K562 (cell line): ENCODE results near the gene ACOT7. TPM values are rescaled to one million over a fixed set of nuclear protein-coding genes. Genes with fewer than 3 reads are reported as not detected.

Experiments used
- ATAC-seq: fragments of 200-7000 bp; cut with Tn5 transposase; 3 replicates; pipeline ENCODE4 v1.9.1; 2020; ENCODE audit warnings: moderate library complexity
- BruUV-seq: library from RNA; stranded (reverse); fragments of 400-500 nt; replicated peaks from 2 replicates; lab custom pipeline; 2021; lab: Mats Ljungman, UMichigan
- CTCF ChIA-PET: fragments of 300-600 bp; formaldehyde crosslinking; extraction: SDS; loops from one replicate; lab custom pipeline; 2021; ENCODE audit warnings: low intra/inter-chr PET ratio; lab: Yijun Ruan, JAX
- POLR2A ChIA-PET: fragments of 300-600, 350-650 bp; sonication (Branson Sonifier 250); formaldehyde crosslinking; extraction: SDS; loops from one replicate; lab custom pipeline; 2021; ENCODE audit warnings: antibody characterized with exemption, inconsistent platforms; lab: Yijun Ruan, JAX
- DNase-seq, 4 experiments: peaks; one replicate each; pipeline versions ENCODE4 v3.0.0 to v3.0.0-alpha.2; 2011 to 2018; ENCODE audit warnings: low spot score in 3 of 4, mixed read lengths in 3 of 4; ENCODE audit errors: extremely low read depth in 1 of 4
- FAIRE-seq: peaks from 2 replicates; lab custom pipeline; 2011; peaks lifted over from hg19 to GRCh38; lab: Jason Lieb, UNC
- H2AFZ ChIP-seq: 2 replicates; pipeline ENCODE4 v1.6.0; 2011; ENCODE audit warnings: low read depth, low read length, control low read depth, inconsistent platforms
- H3K27ac ChIP-seq: fragments of 200-600 bp; 3 replicates; pipeline ENCODE4 v1.8.0; 2011; ENCODE audit warnings: low read depth, mild to moderate bottlenecking, control low read depth, inconsistent platforms, low read length, moderate library complexity, mixed read lengths; ENCODE audit errors: extremely low read depth
- H3K27me3 ChIP-seq, 2 experiments: fragments of 300-600 bp in 1 of 2; 2 replicates in 1 of 2; 3 replicates in 1 of 2; pipeline versions ENCODE4 v1.6.0 to v1.8.0; 2011; ENCODE audit warnings: inconsistent platforms in 2 of 2, low read length in 2 of 2, mild to moderate bottlenecking in 1 of 2, mixed read lengths in 1 of 2, moderate library complexity in 1 of 2; ENCODE audit not compliant: control insufficient read depth in 2 of 2, insufficient read depth in 2 of 2
- H3K36me3 ChIP-seq: fragments of 300-600 bp; 3 replicates; pipeline ENCODE4 v1.8.0; 2011; ENCODE audit warnings: mild to moderate bottlenecking, low read length, inconsistent platforms; ENCODE audit not compliant: control insufficient read depth, insufficient read depth
- H3K4me1 ChIP-seq, 2 experiments: fragments of 200-600 bp in 1 of 2; replicated peaks in 1 of 2; 2 replicates in 1 of 2; 3 replicates in 1 of 2; pipeline versions ENCODE4 v1.5.1 to v1.8.0; 2011; ENCODE audit warnings: inconsistent platforms in 2 of 2, low read length in 2 of 2, mild to moderate bottlenecking in 1 of 2, mixed read lengths in 1 of 2, moderate library complexity in 1 of 2; ENCODE audit not compliant: control insufficient read depth in 2 of 2, insufficient read depth in 2 of 2
- H3K4me2 ChIP-seq: 2 replicates; pipeline ENCODE4 v1.6.1; 2011; ENCODE audit warnings: low read length, control low read depth, inconsistent platforms, mixed read lengths; ENCODE audit not compliant: insufficient read depth
- H3K4me3 ChIP-seq: fragments of 200-600 bp; sonication (generic), shearing (Covaris generic); 2 replicates; pipeline ENCODE4 v1.5.1; 2016; ENCODE audit warnings: control low read depth, inconsistent platforms
- H3K79me2 ChIP-seq: fragments of 200-600 bp; 3 replicates; pipeline ENCODE4 v1.8.0; 2011; ENCODE audit warnings: low read length, inconsistent platforms; ENCODE audit not compliant: control insufficient read depth, insufficient read depth
- H3K9ac ChIP-seq, 2 experiments: 2 replicates each; pipeline versions ENCODE4 v1.6.0 to v1.6.1; 2011; ENCODE audit warnings: low read depth in 2 of 2, low read length in 2 of 2, control low read depth in 1 of 2, inconsistent platforms in 1 of 2, mild to moderate bottlenecking in 1 of 2, mixed read lengths in 1 of 2; ENCODE audit not compliant: insufficient read depth in 1 of 2
- H3K9me1 ChIP-seq: one replicate; pipeline ENCODE4 v1.6.0; 2011; ENCODE audit warnings: inconsistent platforms, mild to moderate bottlenecking, low read length, moderate library complexity; ENCODE audit not compliant: control insufficient read depth, insufficient read depth
- H3K9me3 ChIP-seq: replicated peaks from 2 replicates; pipeline ENCODE4 v1.5.1; 2011; ENCODE audit warnings: low read depth, low read length, inconsistent platforms; ENCODE audit not compliant: control insufficient read depth, insufficient read depth
- H4K20me1 ChIP-seq: replicated peaks from 2 replicates; pipeline ENCODE4 v1.6.1; 2011; ENCODE audit warnings: low read length, inconsistent platforms, mixed read lengths; ENCODE audit not compliant: control insufficient read depth, insufficient read depth
- CBFA2T3 ChIP-seq: fragments of 450-650 bp; IDR thresholded peaks from 2 replicates; pipeline ENCODE4 v1.6.1; 2017
- CC2D1A ChIP-seq: fragments of 450-650 bp; IDR thresholded peaks from 2 replicates; pipeline ENCODE4 v1.6.1; 2017; ENCODE audit warnings: mild to moderate bottlenecking
- CTBP1 ChIP-seq: fragments of 450-650 bp; IDR thresholded peaks from 2 replicates; pipeline ENCODE4 v1.6.1; 2016; ENCODE audit warnings: borderline replicate concordance
- CXXC5 ChIP-seq: fragments of 250-450 bp; sonication (Bioruptor Pico); IDR thresholded peaks from 2 replicates; pipeline ENCODE4 v1.8.0; 2022; ENCODE audit warnings: inconsistent platforms, mild to moderate bottlenecking, moderate library complexity
- GATAD2A ChIP-seq: fragments of 450-650 bp; IDR thresholded peaks from 2 replicates; pipeline ENCODE4 v1.6.1; 2017
- KLF1 ChIP-seq: fragments of 450-650 bp; IDR thresholded peaks from 2 replicates; pipeline ENCODE4 v1.6.1; 2016; ENCODE audit warnings: missing genetic modification characterization, missing compliant biosample characterization
- L3MBTL2 ChIP-seq: fragments of 450-650 bp; IDR thresholded peaks from 2 replicates; pipeline ENCODE4 v1.6.1; 2016; ENCODE audit warnings: mild to moderate bottlenecking, moderate library complexity
- SMARCA4 ChIP-seq: fragments of 450-650 bp; IDR thresholded peaks from 2 replicates; pipeline ENCODE4 v1.6.1; 2016
- STAT5A ChIP-seq: IDR thresholded peaks from 2 replicates; pipeline ENCODE4 v1.6.1; 2012; ENCODE audit warnings: low read length, inconsistent platforms, borderline replicate concordance
- TEAD4 ChIP-seq, 2 experiments: sonication (generic) in 1 of 2; formaldehyde crosslinking in 1 of 2; IDR thresholded peaks; 2 replicates each; pipeline versions ENCODE4 v1.6.1 to v1.8.0; 2012 to 2022; ENCODE audit warnings: borderline replicate concordance in 1 of 2, inconsistent platforms in 1 of 2, low read length in 1 of 2, mild to moderate bottlenecking in 1 of 2, missing genetic modification reagents in 1 of 2
- TFAP4 ChIP-seq: sonication (generic); formaldehyde crosslinking; IDR thresholded peaks from 2 replicates; pipeline ENCODE4 v1.8.0; 2022; ENCODE audit warnings: missing genetic modification reagents, mild to moderate bottlenecking, moderate library complexity, borderline replicate concordance
- VEZF1 ChIP-seq: fragments of 200-800 bp; sonication (Bioruptor generic); IDR thresholded peaks from 2 replicates; pipeline ENCODE4 v1.6.1; 2017; ENCODE audit warnings: missing genetic modification characterization, missing compliant biosample characterization
- ZNF239 ChIP-seq: fragments of 250-450 bp; sonication (Bioruptor Pico); IDR thresholded peaks from 2 replicates; pipeline ENCODE4 v1.4.0; 2020; ENCODE audit warnings: mild to moderate bottlenecking
- ZNF263 ChIP-seq: sonication (generic); formaldehyde crosslinking; IDR thresholded peaks from 2 replicates; pipeline ENCODE4 v1.8.0; 2022; ENCODE audit warnings: mild to moderate bottlenecking, missing genetic modification reagents, borderline replicate concordance
- WGBS: fragments of 100-300 bp; shearing (Covaris generic); methylation state at CpG from one replicate; pipeline ENCODE4 v1.1.6; 2016; ENCODE audit warnings: low coverage, mixed read lengths; ENCODE audit not compliant: insufficient coverage; ENCODE audit errors: missing lambda C conversion rate; 5-methylcytosine and 5-hydroxymethylcytosine counted together
- in situ Hi-C: fragments of 300-500 bp; cut with MboI; formaldehyde crosslinking; loops from 4 replicates; pipeline ENCODE4 v1.15.0; 2018; ENCODE audit warnings: inconsistent platforms, mixed read lengths
- intact Hi-C: fragments of 100-400 bp; cut with micrococcal nuclease; formaldehyde crosslinking; loops from 2 replicates; pipeline ENCODE4 v1.14.2; 2022
- polyA plus RNA-seq, 8 experiments: library from polyadenylated mRNA; depleted of rRNA in 4 of 8; stranded (reverse) in 5 of 8; unstranded in 3 of 8; fragments of >200 nt; fragmentation: Nextera tagmentation in 2 of 8; fragmentation: Illumina TruSeq in 1 of 8; extraction: Ambion mirVana in 2 of 8; extraction: Trizol in 1 of 8; gene quantifications; 2 replicates each; pipeline versions ENCODE4 v1.2.1 to v1.2.3, GENCODE V29; 2011 to 2014; ENCODE audit warnings: inconsistent platforms in 1 of 8, missing spikeins in 1 of 8
- total RNA-seq, 7 experiments: library from RNA; depleted of rRNA in 6 of 7; stranded (reverse); fragments of >200 nt in 6 of 7; fragmentation: Illumina TruSeq in 2 of 7; extraction: Trizol in 2 of 7; gene quantifications; 2 replicates each; pipeline versions ENCODE4 v1.2.1 to v1.2.3, GENCODE V29; 2011 to 2021; ENCODE audit warnings: low replicate concordance in 1 of 7
- TF ChIP-seq, protein P1 (sequence below): sonication (generic); formaldehyde crosslinking; IDR thresholded peaks from 2 replicates; pipeline ENCODE4 v1.8.0; 2023; ENCODE audit warnings: mild to moderate bottlenecking, missing genetic modification reagents

ACOT7 gene
- total and polyA plus RNA-seq, 9 of the 15 experiments (the other 6 are each of a cell fraction or from before 2014, with no cell fraction given) = 7.0 to 92.6 (median 37.2) TPM

GRCh38 chr1:6426277-6426971 is 32.9 kb upstream of the ACOT7 start:
- Histone ChIP-seq H3K79me2 (no peaks in the 10 kb centered on the region), H3K27me3 (peaks cover 11 to 53% of the 10 kb centered on the region in 2 experiments; a peak in 3 of 5 replicates), H3K9me3 (no peaks in the 10 kb centered on the region), H3K36me3 (no peaks in the 10 kb centered on the region), H3K4me3 (no peak overlapping the region), H3K4me2 (peak overlapping the region; percentile 64), H3K27ac (no peak overlapping the region), H3K9me1 (no peaks in the 10 kb centered on the region), H3K9ac (peak overlapping the region; percentile 26 to 77; a peak in 3 of 4 replicates), H2AFZ (no peak overlapping the region), H3K4me1 (peaks cover 44 to 76% of the 10 kb centered on the region in 2 experiments), H4K20me1 (peaks cover 44% of the 10 kb centered on the region)
- BruUV-seq = no TSS peak
- FAIRE-seq = no peak
- ChIA-PET POLR2A (interaction anchor here (0.5 to 1.3 kb wide), 6 partner anchors 11 to 112 kb away, joined by 3 to 8 read pairs (median 5); partner anchors contain the start of gene ACOT7), CTCF (no interaction called here)
- intact Hi-C loops = no loop called here
- 28% methylated on average over 9 of the region's 9 CpGs for WGBS
- peak; percentile 72 to 86 (median 83) for DNase-seq
- peak; percentile 4; the same call in 2 of the 3 replicates for ATAC-seq
- in situ Hi-C loops = no loop called here
- peak; percentile 26; the same call in 1 of the 2 replicates for TF ChIP-seq SMARCA4
- TF ChIP-seq L3MBTL2 = peak; percentile 57
- TF ChIP-seq TEAD4 (IDR thresholded peaks at IDR 0.05; ENCODE audit: low read length) = peak; percentile 74
- TF ChIP-seq TEAD4 (CRISPR knock-in tag; IDR thresholded peaks at IDR 0.05; ENCODE audit: borderline replicate concordance) = no peak
- TF ChIP-seq, protein P1, sequence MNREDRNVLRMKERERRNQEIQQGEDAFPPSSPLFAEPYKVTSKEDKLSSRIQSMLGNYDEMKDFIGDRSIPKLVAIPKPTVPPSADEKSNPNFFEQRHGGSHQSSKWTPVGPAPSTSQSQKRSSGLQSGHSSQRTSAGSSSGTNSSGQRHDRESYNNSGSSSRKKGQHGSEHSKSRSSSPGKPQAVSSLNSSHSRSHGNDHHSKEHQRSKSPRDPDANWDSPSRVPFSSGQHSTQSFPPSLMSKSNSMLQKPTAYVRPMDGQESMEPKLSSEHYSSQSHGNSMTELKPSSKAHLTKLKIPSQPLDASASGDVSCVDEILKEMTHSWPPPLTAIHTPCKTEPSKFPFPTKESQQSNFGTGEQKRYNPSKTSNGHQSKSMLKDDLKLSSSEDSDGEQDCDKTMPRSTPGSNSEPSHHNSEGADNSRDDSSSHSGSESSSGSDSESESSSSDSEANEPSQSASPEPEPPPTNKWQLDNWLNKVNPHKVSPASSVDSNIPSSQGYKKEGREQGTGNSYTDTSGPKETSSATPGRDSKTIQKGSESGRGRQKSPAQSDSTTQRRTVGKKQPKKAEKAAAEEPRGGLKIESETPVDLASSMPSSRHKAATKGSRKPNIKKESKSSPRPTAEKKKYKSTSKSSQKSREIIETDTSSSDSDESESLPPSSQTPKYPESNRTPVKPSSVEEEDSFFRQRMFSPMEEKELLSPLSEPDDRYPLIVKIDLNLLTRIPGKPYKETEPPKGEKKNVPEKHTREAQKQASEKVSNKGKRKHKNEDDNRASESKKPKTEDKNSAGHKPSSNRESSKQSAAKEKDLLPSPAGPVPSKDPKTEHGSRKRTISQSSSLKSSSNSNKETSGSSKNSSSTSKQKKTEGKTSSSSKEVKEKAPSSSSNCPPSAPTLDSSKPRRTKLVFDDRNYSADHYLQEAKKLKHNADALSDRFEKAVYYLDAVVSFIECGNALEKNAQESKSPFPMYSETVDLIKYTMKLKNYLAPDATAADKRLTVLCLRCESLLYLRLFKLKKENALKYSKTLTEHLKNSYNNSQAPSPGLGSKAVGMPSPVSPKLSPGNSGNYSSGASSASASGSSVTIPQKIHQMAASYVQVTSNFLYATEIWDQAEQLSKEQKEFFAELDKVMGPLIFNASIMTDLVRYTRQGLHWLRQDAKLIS (CRISPR knock-in tag) = no peak
- TF ChIP-seq CXXC5 (CRISPR knock-in tag) = peak; percentile 68
- 0 out of 2 replicates have a peak, but pooled peaks have one; percentile 22 for TF ChIP-seq ZNF263
- 0 out of 2 replicates have a peak, but pooled peaks have one; percentile 34 for TF ChIP-seq STAT5A
- TF ChIP-seq CBFA2T3 = peak; percentile 92
- TF ChIP-seq CTBP1 = peak; percentile 80
- TF ChIP-seq KLF1 = peak; percentile 88
- peak; percentile 40; the same call in 1 of the 2 replicates for TF ChIP-seq GATAD2A
- TF ChIP-seq TFAP4 (CRISPR knock-in tag) = peak; percentile 56; the same call in 1 of the 2 replicates
- TF ChIP-seq ZNF239 = no peak
- 0 out of 2 replicates have a peak, but pooled peaks have one; percentile 16 for TF ChIP-seq CC2D1A
- peak; percentile 81 for TF ChIP-seq VEZF1 (CRISPR knock-in tag)
